HG03108 (cell line): ENCODE data around the gene MYT1.

Source experiments
- ATAC-seq: cut with Tn5 transposase; IDR thresholded peaks from one replicate; pipeline ENCODE4 v1.9.1; 2021; ENCODE audit warnings: moderate library complexity; ENCODE audit not compliant: unreplicated experiment

MYT1 gene

DNA sequence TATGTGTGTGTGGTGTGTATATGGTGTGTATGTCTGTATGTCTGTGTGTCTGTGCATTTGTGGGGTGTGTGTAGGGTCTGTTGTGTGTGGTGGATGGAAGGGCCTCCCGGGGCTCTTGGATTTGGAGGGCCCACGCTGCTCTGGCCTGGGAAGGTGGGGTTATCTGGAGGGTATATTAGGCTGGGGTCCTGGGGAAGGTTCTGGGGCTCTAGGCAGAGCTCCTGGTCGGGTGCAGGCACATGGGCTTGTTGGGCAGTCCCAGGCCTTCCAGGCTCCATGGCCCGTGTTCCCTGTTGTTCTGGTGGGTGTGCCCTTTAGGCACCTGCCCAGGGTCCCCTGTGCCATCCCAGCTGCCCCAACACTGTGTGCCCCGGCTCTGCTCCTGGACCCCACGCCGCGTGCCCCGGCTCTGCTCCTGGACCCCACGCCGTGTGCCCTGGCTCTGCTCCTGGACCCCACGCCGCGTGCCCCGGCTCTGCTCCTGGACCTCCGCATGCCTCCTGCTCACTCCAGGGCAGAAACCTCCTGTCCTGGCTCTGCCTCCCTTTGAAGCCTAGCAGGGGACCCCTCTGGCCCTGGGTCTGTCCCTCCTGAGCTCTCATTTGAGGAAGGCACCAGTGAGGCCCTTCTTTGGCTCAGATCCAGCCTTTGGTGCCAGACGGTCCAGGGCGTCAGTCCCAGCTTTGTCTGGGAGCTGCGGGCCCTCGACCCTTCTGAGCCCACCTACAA, 10.2 kb upstream of the MYT1 start:
- no peak for ATAC-seq

- no peak for ATAC-seq
Observed at GRCh38 chr20:64154590-64155257, 9.5 kb upstream of the MYT1 start.

DNA sequence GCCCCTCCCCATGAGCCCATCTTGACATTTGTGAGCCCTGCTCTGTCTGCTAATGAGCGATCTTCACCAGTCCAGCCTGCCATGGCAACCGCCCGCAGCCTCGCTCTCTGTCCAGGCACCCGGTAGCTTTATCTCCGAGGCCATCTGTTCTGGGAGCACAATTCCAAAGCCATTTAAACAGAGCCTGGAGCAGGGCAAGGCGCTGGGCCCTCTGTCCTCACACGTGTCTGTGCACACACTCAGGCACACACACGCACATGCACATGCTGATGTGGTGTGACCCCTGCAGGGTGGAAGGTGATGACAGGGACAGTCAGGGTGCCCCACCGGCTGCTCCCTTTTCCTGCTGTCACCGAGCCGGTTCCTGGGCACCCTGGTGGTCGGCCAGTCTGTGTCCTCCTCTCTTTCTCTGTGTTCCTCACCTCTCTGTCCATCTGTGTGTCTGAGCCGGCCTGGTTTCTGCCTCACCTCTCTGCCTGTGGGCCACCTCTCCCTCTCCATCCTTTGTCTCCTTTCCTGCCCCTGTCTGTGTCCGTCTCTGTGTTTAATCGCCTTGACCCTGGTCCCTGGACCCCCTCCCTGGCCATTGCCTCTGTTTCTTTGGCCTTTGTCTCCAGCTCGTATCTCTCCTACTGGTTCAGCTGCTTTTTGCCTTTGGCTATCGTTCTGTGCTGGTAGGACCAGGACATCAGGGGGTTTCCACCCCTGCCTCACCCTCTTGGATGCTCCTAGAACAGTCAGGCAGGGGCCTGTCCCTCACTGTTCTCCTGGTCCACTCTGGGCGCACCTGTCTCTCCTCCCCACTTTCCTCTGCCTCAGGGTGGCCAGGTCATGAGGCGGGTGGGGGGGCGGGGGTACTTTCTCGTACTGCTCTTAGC, 8.8 kb upstream of the MYT1 start:
- ATAC-seq = no peak

GRCh38 chr20:64156136-64156885, 7.9 kb upstream of the MYT1 start:
- ATAC-seq = no peak

DNA sequence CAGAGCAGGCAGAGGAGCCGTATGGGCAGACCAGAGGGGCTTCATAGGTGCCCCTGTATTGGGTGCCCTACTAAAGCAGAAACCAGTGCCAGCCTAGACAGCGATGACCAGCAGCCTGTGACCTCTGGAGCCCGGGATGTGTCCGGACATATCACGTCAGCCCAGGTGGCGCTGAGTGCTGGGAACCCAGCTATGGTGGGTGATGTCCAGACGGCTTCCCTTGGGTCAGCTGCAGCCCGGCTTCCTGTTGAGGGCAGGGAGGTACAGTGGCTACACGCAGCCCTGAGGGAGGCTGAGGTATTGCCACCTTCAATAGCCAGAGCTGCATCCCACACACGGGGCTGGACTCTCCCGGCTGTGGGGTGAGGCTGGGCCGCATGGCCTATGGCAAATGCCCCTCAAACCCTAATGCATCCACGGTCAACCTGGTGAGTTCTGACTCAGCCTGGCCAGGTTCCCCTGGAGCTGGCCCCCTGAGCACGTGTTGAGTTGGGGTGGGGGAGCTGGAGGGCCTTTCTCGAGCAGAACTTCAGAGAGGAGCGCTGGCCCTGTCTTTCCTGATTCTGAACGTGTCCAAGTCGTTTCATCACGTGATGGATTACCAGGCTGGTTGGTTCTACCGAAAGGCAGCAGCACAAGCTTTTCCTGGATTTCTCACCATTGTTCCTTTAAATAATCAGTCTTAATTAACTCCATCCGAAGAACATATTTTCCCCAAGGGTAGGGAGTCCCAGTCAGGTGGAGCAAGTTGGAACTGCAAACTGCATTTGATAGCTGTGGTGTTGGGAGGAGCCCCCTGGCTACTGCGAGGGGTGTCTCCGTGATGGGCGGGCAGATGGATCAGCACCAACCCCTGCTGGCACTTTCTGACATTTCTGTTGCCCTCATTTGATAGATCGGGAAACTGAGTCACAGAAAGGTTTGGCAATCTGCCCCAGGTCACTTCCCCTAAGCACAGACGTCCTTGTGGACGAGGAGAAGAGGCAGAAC, 7.1 kb upstream of the MYT1 start:
- ATAC-seq = no peak

DNA sequence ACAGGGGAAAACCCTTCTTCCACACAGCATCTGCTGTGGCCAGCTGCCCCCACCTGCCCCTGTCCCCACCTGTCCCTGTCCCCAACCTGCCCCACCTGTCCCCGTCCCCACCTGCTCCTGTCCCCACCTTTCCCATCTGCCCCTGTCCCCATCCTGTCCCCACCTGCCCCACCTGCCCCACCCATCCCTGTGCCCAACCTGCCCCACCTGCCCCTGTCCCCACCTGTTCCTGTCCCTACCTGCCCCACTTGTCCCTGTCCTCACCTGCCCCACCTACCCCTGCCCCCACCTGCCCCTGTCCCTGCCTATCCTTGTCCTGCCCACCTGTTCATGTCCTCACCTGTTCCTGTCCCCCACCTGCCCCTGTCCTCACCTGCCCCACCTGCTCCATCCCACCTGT, 6.4 kb upstream of the MYT1 start:
- ATAC-seq = no peak

DNA sequence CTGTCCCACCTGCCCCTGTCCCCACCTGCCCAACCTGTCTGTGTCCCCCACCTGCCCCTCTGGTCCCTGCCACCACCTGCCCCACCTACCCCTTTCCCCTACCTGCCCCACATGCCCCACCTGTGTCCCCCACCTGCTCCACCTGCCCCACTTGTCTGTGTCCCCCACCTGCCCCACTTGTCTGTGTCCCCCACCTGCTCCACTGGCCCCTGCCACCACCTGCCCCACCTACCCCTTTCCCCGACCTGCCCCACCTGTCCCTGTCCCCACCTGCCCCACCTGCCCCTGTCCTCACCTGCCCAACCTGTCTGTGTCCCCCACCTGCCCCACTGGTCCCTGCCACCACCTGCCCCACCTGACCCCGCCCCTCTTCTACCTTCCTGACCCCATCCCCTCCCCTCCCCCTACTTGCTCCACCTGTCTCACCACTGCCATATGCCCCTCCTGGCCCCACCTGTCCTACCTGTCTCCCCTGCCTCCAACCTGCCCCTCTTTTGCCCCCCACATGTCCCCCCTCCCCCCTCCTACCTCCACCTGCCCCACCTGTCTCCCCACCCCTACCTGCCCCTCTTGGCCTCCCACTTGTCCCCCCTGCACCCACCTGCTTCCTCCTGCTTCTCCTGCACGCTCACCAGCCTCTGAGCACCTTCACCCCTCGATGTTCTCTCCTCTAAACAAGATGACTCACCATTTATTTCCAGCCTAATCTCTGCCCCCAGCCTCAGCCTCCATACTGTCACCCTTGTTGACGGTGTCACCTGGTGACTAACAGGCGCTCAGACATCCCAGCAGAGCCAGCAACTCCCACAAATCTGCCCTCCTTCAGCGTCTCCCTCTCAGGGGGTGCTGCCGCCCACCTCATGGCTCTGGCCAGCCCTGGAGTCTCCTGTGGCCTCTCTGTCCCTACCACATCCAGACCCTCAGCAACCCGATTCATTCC, 5.6 kb upstream of the MYT1 start:
- ATAC-seq = no peak

- ATAC-seq = no peak
Observed at GRCh38 chr20:64159286-64159680, 5.0 kb upstream of the MYT1 start.

DNA sequence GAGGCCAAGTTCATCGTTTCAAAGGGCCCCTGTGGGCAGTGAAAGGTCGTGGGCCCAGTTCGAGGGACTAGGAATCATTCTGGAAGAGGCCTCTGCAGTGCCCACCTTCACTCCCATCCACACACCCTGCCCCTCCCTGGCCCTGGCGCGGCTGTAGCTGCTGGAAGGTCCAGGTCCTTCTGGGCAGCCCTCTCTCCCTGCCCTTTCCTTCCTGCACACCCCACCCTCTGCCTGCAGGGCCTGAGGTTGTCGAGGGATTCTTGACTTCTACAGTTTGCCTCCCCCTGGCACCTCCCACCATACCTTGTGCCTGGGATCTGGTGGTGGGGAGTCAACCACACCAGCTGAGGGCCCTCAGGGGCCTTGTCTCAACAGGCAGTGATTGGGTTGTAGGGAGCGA, 4.5 kb upstream of the MYT1 start:
- no peak for ATAC-seq

DNA sequence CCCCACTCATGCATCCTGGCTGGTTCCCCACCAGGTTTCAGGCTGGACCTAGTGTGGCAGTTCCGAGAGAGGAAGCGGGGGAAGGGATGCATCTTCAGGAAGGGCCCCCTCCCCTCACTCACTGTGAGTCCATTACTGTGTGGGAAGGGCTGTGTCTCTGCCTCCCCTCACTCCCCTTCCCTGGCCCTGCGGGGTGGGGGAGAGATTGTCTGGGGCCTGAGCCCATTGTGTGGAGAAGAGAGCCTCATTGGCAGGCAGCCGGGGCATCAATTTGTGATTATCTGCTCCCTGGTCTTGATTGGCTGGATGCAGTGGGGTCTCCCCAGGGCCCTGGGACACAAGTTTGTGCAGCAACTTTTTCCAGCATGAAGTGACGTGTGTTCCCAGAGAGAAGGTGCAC, 4.1 kb upstream of the MYT1 start:
- ATAC-seq = no peak

DNA sequence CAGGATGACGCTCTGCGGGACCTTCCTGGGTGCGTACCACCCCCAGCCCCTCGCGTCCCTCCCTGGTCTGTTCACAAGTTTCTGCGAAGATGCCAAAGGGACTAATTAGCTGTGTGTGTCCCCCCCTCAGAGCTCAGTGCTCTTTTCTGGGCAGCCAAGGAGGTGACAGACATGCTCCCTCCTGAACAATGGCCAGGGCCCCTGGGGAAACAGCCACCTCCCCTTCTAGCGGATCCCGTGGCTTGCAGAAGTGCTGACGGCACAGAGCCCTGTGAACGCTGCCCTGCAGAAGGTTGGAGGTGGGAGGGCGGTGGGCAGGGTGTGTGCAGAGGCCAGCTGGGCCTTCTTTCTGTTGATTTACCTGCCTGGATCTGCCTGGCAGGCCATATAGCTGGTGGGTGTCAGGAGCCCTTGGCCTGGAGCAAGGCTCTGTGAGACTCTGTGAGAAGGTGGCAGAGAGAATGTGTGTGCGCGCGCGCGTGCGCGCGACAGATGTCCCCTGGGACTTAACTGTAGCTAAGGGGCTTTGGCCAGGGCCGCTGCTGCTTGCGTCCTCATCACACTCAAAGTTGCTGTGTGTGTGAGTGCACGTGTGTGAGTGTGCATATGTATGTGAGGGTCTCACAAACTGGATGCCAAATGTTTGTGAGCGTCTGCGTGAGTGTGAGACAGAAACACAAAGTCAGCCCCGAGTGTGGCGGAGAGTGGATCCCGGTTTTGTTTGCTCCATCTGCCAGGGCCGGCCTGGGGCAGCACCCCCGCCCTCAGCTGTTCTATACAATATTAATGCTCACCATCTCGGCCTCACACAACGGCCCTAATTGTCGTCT, 3.5 kb upstream of the MYT1 start:
- ATAC-seq = no peak

DNA sequence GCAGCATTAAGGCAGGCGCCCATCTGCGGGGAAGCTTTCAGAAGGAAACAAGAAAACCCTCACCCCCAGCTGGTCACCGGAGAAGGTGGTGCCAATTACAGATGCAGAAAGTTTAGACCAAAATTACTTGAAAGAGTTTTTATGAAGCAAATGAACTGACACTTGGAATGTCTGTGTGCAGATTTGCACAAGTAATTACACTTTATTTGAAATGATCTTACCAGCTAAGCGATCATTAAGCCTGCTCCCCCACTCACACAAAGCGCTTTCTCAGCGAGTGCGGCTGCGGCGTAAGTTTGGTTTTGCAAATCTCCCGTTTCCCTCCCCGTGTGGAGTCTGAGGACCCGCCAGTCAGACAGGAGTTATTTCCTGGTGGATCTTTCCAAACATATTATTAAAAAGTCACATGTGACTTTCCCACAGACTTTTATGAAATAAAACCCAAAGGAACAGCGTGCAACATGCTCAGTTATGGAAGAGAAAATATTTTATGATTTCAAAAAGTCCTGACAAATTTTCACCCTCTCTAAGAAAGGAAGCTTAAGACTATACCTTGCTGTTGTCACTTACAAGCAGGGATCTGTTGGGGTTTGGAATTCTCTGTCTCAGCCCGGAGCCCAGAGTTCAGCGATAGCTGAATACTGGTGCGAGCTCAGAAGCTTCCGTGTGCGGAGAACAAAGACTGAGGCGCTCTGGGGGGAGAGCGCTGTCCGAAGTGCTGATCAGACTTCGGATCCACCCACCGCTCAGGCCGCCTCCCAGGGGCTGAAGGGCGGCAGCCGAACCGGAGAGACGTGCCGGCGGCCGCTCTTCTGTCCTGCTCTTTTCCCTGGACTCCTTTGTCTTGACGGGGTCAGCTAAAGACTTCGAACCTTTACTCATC, 2.7 kb upstream of the MYT1 start:
- ATAC-seq = no peak

- ATAC-seq = no peak
Observed at GRCh38 chr20:64162239-64162910, 1.9 kb upstream of the MYT1 start.

- no peak for ATAC-seq
Observed at GRCh38 chr20:64163776-64164122, 503 bp upstream of the MYT1 start.

- ATAC-seq = no peak
Observed at GRCh38 chr20:64165866-64166600, 1.8 kb downstream of the MYT1 start.
